ENCODE results near the gene LENG9.
"Not testable (repeated sequence)": the region's sequence is repeated elsewhere in the genome, so short reads cannot be mapped to it uniquely, and the experiment has no call there.

Gene LENG9

GRCh38 chr19:54478677-54479266 lies 15.2 kb upstream of the LENG9 start:
- no peak overlapping the region for H3K4me3 ChIP-seq (ENCODE audit: low read depth, low read length)

- no peak overlapping the region for H3K4me3 ChIP-seq (ENCODE audit: low read depth, low read length)
Observed at GRCh38 chr19:54477650-54478049, 14.1 kb upstream of the LENG9 start.

- no peak overlapping the region for H3K4me3 ChIP-seq (ENCODE audit: low read depth, low read length)
Observed at GRCh38 chr19:54475706-54476105, 12.1 kb upstream of the LENG9 start.

- H3K4me3 ChIP-seq (ENCODE audit: low read depth, low read length), result no peak overlapping the region
Observed at GRCh38 chr19:54473892-54474372, 10.4 kb upstream of the LENG9 start.

GRCh38 chr19:54473071-54473891 lies 9.7 kb upstream of the LENG9 start, which contains the start of gene CDC42EP5:
Gene CDC42EP5, minus strand, starts transcription at chr19:54473296. Its CDS starts 7,749 bp downstream, at chr19:54465547.
- no peak within 1 kb of the TSS for H3K4me3 ChIP-seq (ENCODE audit: low read depth, low read length)

- peak overlapping the region; percentile 13 for H3K4me3 ChIP-seq (ENCODE audit: low read depth, low read length)
Observed at GRCh38 chr19:54470991-54471782, 7.6 kb upstream of the LENG9 start.

GRCh38 chr19:54470276-54470887 lies 6.8 kb upstream of the LENG9 start:
- H3K4me3 ChIP-seq (ENCODE audit: low read depth, low read length), result no peak overlapping the region

- no peak overlapping the region for H3K4me3 ChIP-seq (ENCODE audit: low read depth, low read length)
Observed at GRCh38 chr19:54469496-54469934, 5.9 kb upstream of the LENG9 start.

- not testable (repeated sequence) for H3K4me3 ChIP-seq (ENCODE audit: low read depth, low read length)
Observed at GRCh38 chr19:54466110-54466480, 2.5 kb upstream of the LENG9 start.

- no peak overlapping the region for H3K4me3 ChIP-seq (ENCODE audit: low read depth, low read length)
Observed at GRCh38 chr19:54465426-54466109, 2.0 kb upstream of the LENG9 start.

- peak overlapping the region; percentile 60 for H3K4me3 ChIP-seq (ENCODE audit: low read depth, low read length)
Observed at GRCh38 chr19:54464630-54465425, 1.2 kb upstream of the LENG9 start.

GRCh38 chr19:54464044-54464629 lies 559 bp upstream of the LENG9 start:
- H3K4me3 ChIP-seq (ENCODE audit: low read depth, low read length), result peak overlapping the region; percentile 60

- peak overlapping the region; percentile 43 for H3K4me3 ChIP-seq (ENCODE audit: low read depth, low read length)
Observed at GRCh38 chr19:54462655-54463530, 685 bp downstream of the LENG9 start.

- H3K4me3 ChIP-seq (ENCODE audit: low read depth, low read length), result no peak overlapping the region
Observed at GRCh38 chr19:54462047-54462654, 1.4 kb downstream of the LENG9 start.

- H3K4me3 ChIP-seq (ENCODE audit: low read depth, low read length), result no peak overlapping the region
Observed at GRCh38 chr19:54461613-54462012, 2.0 kb downstream of the LENG9 start.

- no peak overlapping the region for H3K4me3 ChIP-seq (ENCODE audit: low read depth, low read length)
Observed at GRCh38 chr19:54461210-54461609, 2.4 kb downstream of the LENG9 start.

GRCh38 chr19:54460230-54461005 lies 3.2 kb downstream of the LENG9 start:
- H3K4me3 ChIP-seq (ENCODE audit: low read depth, low read length), result no peak overlapping the region
